ENCODE measurements around the gene KCNMB4. TPM values are rescaled to one million over a fixed set of nuclear protein-coding genes. Genes with fewer than 3 reads are reported as not detected.
A peak's percentile ranks its signal among the peaks of the same experiment; 100 is the strongest.

The KCNMB4 gene
- total RNA-seq, 1 experiment from 2014 or later, result 3.0 TPM

DNA sequence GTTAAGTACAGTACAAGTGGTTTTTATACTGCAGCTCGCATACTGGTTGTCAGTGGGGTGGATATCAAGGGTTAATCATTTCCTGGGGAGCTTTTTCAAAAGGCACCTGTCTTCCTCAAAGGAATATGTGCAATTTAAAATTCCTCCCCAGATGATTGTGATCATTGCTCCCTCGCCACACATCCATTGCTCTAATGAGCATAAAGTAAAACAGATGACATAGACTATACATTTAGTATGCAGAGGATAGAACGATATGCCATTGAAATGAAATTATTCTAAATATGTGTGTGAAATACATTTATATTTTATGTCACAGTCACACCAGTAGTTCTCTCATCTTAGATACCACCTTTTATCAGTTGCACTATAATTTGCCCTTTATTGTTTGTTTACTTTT is 36.4 kb upstream of the KCNMB4 start:
- Histone ChIP-seq H3K9ac (ENCODE audit: low read length) (no peak overlapping the region), H3K27ac (ENCODE audit: low read length) (no peak overlapping the region), H2AFZ (ENCODE audit: low read length) (no peak overlapping the region), H3K4me1 (ENCODE audit: insufficient read depth, low read length) (0 out of 2 replicates have a peak, but pooled peaks cover 5% of the 10 kb centered on the region), H3K79me2 (ENCODE audit: low read length) (no peaks in the 10 kb centered on the region), H3K36me3 (ENCODE audit: low read depth, low read length) (peaks cover 6% of the 10 kb centered on the region), H3K9me2 (replicated peaks; ENCODE audit: low read length) (no peaks in the 10 kb centered on the region), H4K20me1 (ENCODE audit: low read length) (no peaks in the 10 kb centered on the region), H3K27me3 (ENCODE audit: low read length) (no peaks in the 10 kb centered on the region), H3K9me3 (ENCODE audit: low read length) (no peaks in the 10 kb centered on the region), H3K4me3 (ENCODE audit: low read length) (no peak overlapping the region), H3K4me2 (ENCODE audit: low read length) (no peak overlapping the region), H3F3A (ENCODE audit: low read length, unreplicated experiment) (no peaks in the 10 kb centered on the region)
- ChIA-PET CTCF (no interaction called here), POLR2A (ENCODE audit: unreplicated experiment) (no interaction called here)
- DNase-seq (no peak), ATAC-seq (no peak)
- intact Hi-C loops (cut with micrococcal nuclease), result no loop called here
- TF ChIP-seq, protein P1, sequence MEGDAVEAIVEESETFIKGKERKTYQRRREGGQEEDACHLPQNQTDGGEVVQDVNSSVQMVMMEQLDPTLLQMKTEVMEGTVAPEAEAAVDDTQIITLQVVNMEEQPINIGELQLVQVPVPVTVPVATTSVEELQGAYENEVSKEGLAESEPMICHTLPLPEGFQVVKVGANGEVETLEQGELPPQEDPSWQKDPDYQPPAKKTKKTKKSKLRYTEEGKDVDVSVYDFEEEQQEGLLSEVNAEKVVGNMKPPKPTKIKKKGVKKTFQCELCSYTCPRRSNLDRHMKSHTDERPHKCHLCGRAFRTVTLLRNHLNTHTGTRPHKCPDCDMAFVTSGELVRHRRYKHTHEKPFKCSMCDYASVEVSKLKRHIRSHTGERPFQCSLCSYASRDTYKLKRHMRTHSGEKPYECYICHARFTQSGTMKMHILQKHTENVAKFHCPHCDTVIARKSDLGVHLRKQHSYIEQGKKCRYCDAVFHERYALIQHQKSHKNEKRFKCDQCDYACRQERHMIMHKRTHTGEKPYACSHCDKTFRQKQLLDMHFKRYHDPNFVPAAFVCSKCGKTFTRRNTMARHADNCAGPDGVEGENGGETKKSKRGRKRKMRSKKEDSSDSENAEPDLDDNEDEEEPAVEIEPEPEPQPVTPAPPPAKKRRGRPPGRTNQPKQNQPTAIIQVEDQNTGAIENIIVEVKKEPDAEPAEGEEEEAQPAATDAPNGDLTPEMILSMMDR (conservative IDR thresholded peaks at IDR 0.05; ENCODE audit: low read depth, low read length), result no peak
- no peak for TF ChIP-seq EZH2 (IDR thresholded peaks at IDR 0.05; ENCODE audit: low read length, unreplicated experiment)
- TF ChIP-seq EZH2phosphoT487 (IDR thresholded peaks at IDR 0.05; ENCODE audit: borderline replicate concordance, low read length), result no peak
- no TSS peak for BruUV-seq (replicated peaks)

DNA sequence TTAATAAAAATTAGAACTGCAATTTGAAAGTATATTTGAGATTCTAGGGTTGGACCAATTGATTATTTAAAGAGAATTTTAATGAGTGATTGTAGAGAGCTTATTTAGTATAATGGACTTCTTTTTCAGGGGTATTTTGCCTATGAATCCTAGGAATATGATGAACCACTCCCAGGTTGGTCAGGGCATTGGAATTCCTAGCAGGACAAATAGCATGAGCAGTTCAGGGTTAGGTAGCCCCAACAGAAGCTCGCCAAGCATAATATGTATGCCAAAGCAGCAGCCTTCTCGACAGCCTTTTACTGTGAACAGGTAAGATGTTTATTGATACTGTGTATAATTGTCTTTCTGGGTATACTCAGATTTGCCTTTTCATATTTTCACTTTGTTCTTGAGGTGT is 35.9 kb upstream of the KCNMB4 start:
- ATAC-seq, result no peak
- intact Hi-C loops (cut with micrococcal nuclease), result no loop called here
- no peak overlapping the region for H3K4me3 ChIP-seq (ENCODE audit: low read length)
- no peaks in the 10 kb centered on the region for H3K9me2 ChIP-seq (replicated peaks; ENCODE audit: low read length)
- no peaks in the 10 kb centered on the region for H3K27me3 ChIP-seq (ENCODE audit: low read length)
- 0 out of 2 replicates have a peak, but pooled peaks cover 5% of the 10 kb centered on the region for H3K4me1 ChIP-seq (ENCODE audit: insufficient read depth, low read length)
- no peaks in the 10 kb centered on the region for H3F3A ChIP-seq (ENCODE audit: low read length, unreplicated experiment)
- H3K79me2 ChIP-seq (ENCODE audit: low read length), result no peaks in the 10 kb centered on the region
- no peaks in the 10 kb centered on the region for H4K20me1 ChIP-seq (ENCODE audit: low read length)
- CTCF ChIA-PET, result no interaction called here
- DNase-seq, result peak; percentile 34
- TF ChIP-seq EZH2 (IDR thresholded peaks at IDR 0.05; ENCODE audit: low read length, unreplicated experiment), result no peak
- TF ChIP-seq, protein P1 (conservative IDR thresholded peaks at IDR 0.05; ENCODE audit: low read depth, low read length), result no peak
- TF ChIP-seq EZH2phosphoT487 (IDR thresholded peaks at IDR 0.05; ENCODE audit: borderline replicate concordance, low read length), result no peak
- H3K4me2 ChIP-seq (ENCODE audit: low read length), result no peak overlapping the region
- H3K9ac ChIP-seq (ENCODE audit: low read length), result no peak overlapping the region
- no TSS peak for BruUV-seq (replicated peaks)
- H3K9me3 ChIP-seq (ENCODE audit: low read length), result no peaks in the 10 kb centered on the region
- POLR2A ChIA-PET (ENCODE audit: unreplicated experiment), result no interaction called here
- no peak overlapping the region for H2AFZ ChIP-seq (ENCODE audit: low read length)
- H3K27ac ChIP-seq (ENCODE audit: low read length), result no peak overlapping the region
- H3K36me3 ChIP-seq (ENCODE audit: low read depth, low read length), result peaks cover 6% of the 10 kb centered on the region

DNA sequence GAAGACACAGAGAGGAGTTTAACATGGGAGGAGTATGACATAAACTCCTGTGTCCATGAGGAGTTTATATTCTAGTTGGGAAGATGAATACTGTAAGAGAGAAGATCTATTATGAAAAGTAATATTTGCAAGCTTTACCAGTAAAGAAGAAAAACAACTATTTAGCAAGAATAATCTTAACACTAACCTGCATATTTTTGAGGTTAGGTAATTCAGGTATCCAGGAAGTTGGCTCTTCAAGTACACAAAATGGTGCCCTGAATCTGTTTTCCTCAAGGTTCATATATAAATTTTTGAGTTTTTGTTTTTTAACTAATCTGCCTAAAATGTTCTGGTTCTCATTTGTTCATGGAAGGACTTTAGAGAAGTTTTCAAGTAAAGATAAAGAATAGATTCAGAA is 33.9 kb upstream of the KCNMB4 start:
- Histone ChIP-seq H3K27me3 (ENCODE audit: low read length) (no peaks in the 10 kb centered on the region), H2AFZ (ENCODE audit: low read length) (no peak overlapping the region), H3F3A (ENCODE audit: low read length, unreplicated experiment) (no peaks in the 10 kb centered on the region), H3K27ac (ENCODE audit: low read length) (no peak overlapping the region), H3K9ac (ENCODE audit: low read length) (no peak overlapping the region), H3K9me2 (replicated peaks; ENCODE audit: low read length) (no peaks in the 10 kb centered on the region), H3K9me3 (ENCODE audit: low read length) (no peaks in the 10 kb centered on the region), H3K79me2 (ENCODE audit: low read length) (no peaks in the 10 kb centered on the region), H3K4me1 (ENCODE audit: insufficient read depth, low read length) (0 out of 2 replicates have a peak, but pooled peaks cover 5% of the 10 kb centered on the region), H3K4me2 (ENCODE audit: low read length) (no peak overlapping the region), H3K4me3 (ENCODE audit: low read length) (no peak overlapping the region), H3K36me3 (ENCODE audit: low read depth, low read length) (peaks cover 12% of the 10 kb centered on the region; the same call in 1 of the 2 replicates), H4K20me1 (ENCODE audit: low read length) (no peaks in the 10 kb centered on the region)
- CTCF ChIA-PET, result no interaction called here
- no TSS peak for BruUV-seq (replicated peaks)
- DNase-seq (no peak), ATAC-seq (no peak)
- intact Hi-C loops (cut with micrococcal nuclease), result no loop called here
- no peak for TF ChIP-seq EZH2 (IDR thresholded peaks at IDR 0.05; ENCODE audit: low read length, unreplicated experiment)
- no peak for TF ChIP-seq EZH2phosphoT487 (IDR thresholded peaks at IDR 0.05; ENCODE audit: borderline replicate concordance, low read length)
- TF ChIP-seq, protein P1 (conservative IDR thresholded peaks at IDR 0.05; ENCODE audit: low read depth, low read length), result no peak
- POLR2A ChIA-PET (ENCODE audit: unreplicated experiment), result no interaction called here

Measured in PC-3 (cell line).